HCT116 (cell line): ENCODE results near the gene CMIP. TPM values are rescaled to one million over a fixed set of nuclear protein-coding genes. Genes with fewer than 3 reads are reported as not detected.

ENCODE experiments used
- ATAC-seq: fragments of 200-7000 bp; cut with Tn5 transposase; 2 replicates; pipeline ENCODE4 v1.9.1; 2020; ENCODE audit warnings: mild to moderate bottlenecking, moderate library complexity
- BruUV-seq: library from RNA; stranded (reverse); fragments of 400-500 nt; replicated peaks from 2 replicates; lab custom pipeline; 2021; lab: Mats Ljungman, UMichigan
- CTCF ChIA-PET: fragments of 300-600 bp; sonication (Branson Sonifier 250); formaldehyde crosslinking; loops from one replicate; lab custom pipeline; 2021; ENCODE audit warnings: antibody characterized with exemption; lab: Charles Lee
- POLR2A ChIA-PET: fragments of 300-600, 350-600 bp; sonication (Branson Sonifier 250); formaldehyde crosslinking; loops from one replicate; lab custom pipeline; 2021; ENCODE audit warnings: antibody characterized with exemption; lab: Charles Lee
- RAD21 ChIA-PET, 2 experiments: fragments of 300-600 bp; sonication (Branson Sonifier 250); formaldehyde crosslinking; loops; one replicate each; lab custom pipeline; 2023; ENCODE audit warnings: low total read pairs in 2 of 2; ENCODE audit not compliant: uncharacterized antibody in 2 of 2, unreplicated experiment in 2 of 2, low non-redundant PET in 1 of 2; lab: Charles Lee
- DNase-seq: peaks from one replicate; pipeline ENCODE4 v3.0.0-alpha.2; 2010; ENCODE audit warnings: low read depth, low spot score
- H2AFZ ChIP-seq: fragments of 200-600 bp; shearing (Covaris generic), sonication (generic); 2 replicates; pipeline ENCODE4 v1.6.1; 2017; ENCODE audit warnings: low read depth, mixed run types, mixed read lengths, antibody characterized with exemption, low read length; ENCODE audit not compliant: poor library complexity, severe bottlenecking
- H3K27ac ChIP-seq: 2 replicates; pipeline ENCODE4 v1.5.1; 2012; ENCODE audit warnings: low read depth, low read length
- H3K27me3 ChIP-seq: fragments of 200-600 bp; sonication (generic); 2 replicates; pipeline ENCODE4 v1.6.1; 2016; ENCODE audit warnings: mixed run types, low read length, mixed read lengths; ENCODE audit not compliant: insufficient read depth
- H3K36me3 ChIP-seq, 2 experiments: fragments of 200-500 bp in 1 of 2; fragments of 200-600 bp in 1 of 2; sonication (Bioruptor generic) in 1 of 2; sonication (generic) in 1 of 2; 2 replicates each; pipeline versions ENCODE4 v1.5.1 to v1.6.1; 2014 to 2016; ENCODE audit warnings: low read length in 2 of 2, inconsistent platforms in 1 of 2, mixed read lengths in 1 of 2, mixed run types in 1 of 2; ENCODE audit not compliant: insufficient read depth in 2 of 2, control insufficient read depth in 1 of 2
- H3K4me1 ChIP-seq, 2 experiments: fragments of 200-600 bp in 1 of 2; sonication (generic) in 1 of 2; 2 replicates each; pipeline versions ENCODE4 v1.5.1 to v1.6.1; 2012 to 2017; ENCODE audit warnings: low read length in 2 of 2, inconsistent platforms in 1 of 2, mild to moderate bottlenecking in 1 of 2, mixed read lengths in 1 of 2, mixed run types in 1 of 2, moderate library complexity in 1 of 2; ENCODE audit not compliant: insufficient read depth in 2 of 2, control insufficient read depth in 1 of 2
- H3K4me2 ChIP-seq: fragments of 200-600 bp; sonication (generic); 2 replicates; pipeline ENCODE4 v1.6.1; 2017; ENCODE audit warnings: mixed run types, low read length, mixed read lengths
- H3K4me3 ChIP-seq, 2 experiments: fragments of 200-600 bp in 1 of 2; sonication (generic) in 1 of 2; replicated peaks in 1 of 2; 2 replicates each; pipeline ENCODE4 v1.5.1; 2011 to 2016; ENCODE audit warnings: low read length in 2 of 2, control low read depth in 1 of 2, low read depth in 1 of 2, mild to moderate bottlenecking in 1 of 2, mixed read lengths in 1 of 2, mixed run types in 1 of 2
- H3K79me2 ChIP-seq: fragments of 200-600 bp; sonication (generic); 2 replicates; pipeline ENCODE4 v1.6.1; 2017; ENCODE audit warnings: mild to moderate bottlenecking, mixed run types, low read length, moderate library complexity, mixed read lengths; ENCODE audit not compliant: insufficient read depth
- H3K9ac ChIP-seq: fragments of 200-600 bp; sonication (generic); 2 replicates; pipeline ENCODE4 v1.6.1; 2016; ENCODE audit warnings: low read length, mixed read lengths
- H3K9me2 ChIP-seq: fragments of 200-600 bp; sonication (generic), shearing (Covaris generic); 2 replicates; pipeline ENCODE4 v1.6.1; 2017; ENCODE audit warnings: mixed run types, mild to moderate bottlenecking, moderate library complexity; ENCODE audit not compliant: insufficient read depth
- H3K9me3 ChIP-seq, 2 experiments: fragments of 200-500 bp in 1 of 2; fragments of 200-600 bp in 1 of 2; sonication (Bioruptor generic) in 1 of 2; sonication (generic) in 1 of 2; 2 replicates each; pipeline ENCODE4 v1.6.1; 2014 to 2017; ENCODE audit warnings: low read length in 2 of 2, mixed read lengths in 2 of 2, inconsistent platforms in 1 of 2, low read depth in 1 of 2, mild to moderate bottlenecking in 1 of 2, mixed run types in 1 of 2, moderate library complexity in 1 of 2; ENCODE audit not compliant: control insufficient read depth in 1 of 2, insufficient read depth in 1 of 2
- H4K20me1 ChIP-seq: fragments of 200-600 bp; sonication (generic), shearing (Covaris generic); 2 replicates; pipeline ENCODE4 v1.6.1; 2017; ENCODE audit warnings: mixed run types, mild to moderate bottlenecking, moderate library complexity; ENCODE audit not compliant: insufficient read depth
- EGR1 ChIP-seq: IDR thresholded peaks from 2 replicates; pipeline ENCODE4 v1.6.1; 2012; ENCODE audit warnings: low read depth
- ELF1 ChIP-seq: IDR thresholded peaks from 2 replicates; pipeline ENCODE4 v1.6.1; 2012; ENCODE audit warnings: low read depth, borderline replicate concordance
- POLR2A ChIP-seq: IDR thresholded peaks from 2 replicates; pipeline ENCODE4 v1.7.0; 2011; ENCODE audit warnings: borderline replicate concordance; ENCODE audit not compliant: insufficient read depth, insufficient read length; ENCODE audit errors: extremely low read depth
- POLR2AphosphoS5 ChIP-seq: IDR thresholded peaks from 2 replicates; pipeline ENCODE4 v1.6.1; 2011; ENCODE audit warnings: mild to moderate bottlenecking, low read depth, low read length, moderate library complexity
- RAD21 ChIP-seq: IDR thresholded peaks from 2 replicates; pipeline ENCODE4 v1.6.1; 2012; ENCODE audit warnings: low read depth, mild to moderate bottlenecking
- REST ChIP-seq: IDR thresholded peaks from 2 replicates; pipeline ENCODE4 v1.6.1; 2012; ENCODE audit warnings: low read depth
- SIN3A ChIP-seq: IDR thresholded peaks from 2 replicates; pipeline ENCODE4 v1.6.1; 2012; ENCODE audit warnings: low read depth
- YY1 ChIP-seq: IDR thresholded peaks from 2 replicates; pipeline ENCODE4 v1.6.1; 2011; ENCODE audit warnings: low read length, low read depth, moderate library complexity, mild to moderate bottlenecking; ENCODE audit not compliant: insufficient replicate concordance; ENCODE audit errors: extremely low read depth
- ZNF274 ChIP-seq: fragments of 200-500 bp; sonication (Bioruptor generic); IDR thresholded peaks from 2 replicates; pipeline ENCODE4 v1.6.1; 2014; ENCODE audit warnings: mild to moderate bottlenecking, low read depth, low read length, inconsistent platforms
- intact Hi-C: fragments of 100-400 bp; cut with micrococcal nuclease; formaldehyde crosslinking; loops from 2 replicates; pipeline ENCODE4 v1.10.0; 2022
- total RNA-seq: library from RNA; stranded (reverse); gene quantifications from one replicate; pipeline ENCODE4 v1.2.1, GENCODE V29; 2021; ENCODE audit not compliant: unreplicated experiment
- TF ChIP-seq, protein P1 (sequence below): IDR thresholded peaks from 2 replicates; pipeline ENCODE4 v1.6.1; 2012
- TF ChIP-seq, protein P2 (sequence below): IDR thresholded peaks from 2 replicates; pipeline ENCODE4 v1.6.1; 2012
- TF ChIP-seq, protein P3 (sequence below): IDR thresholded peaks from 2 replicates; pipeline ENCODE4 v1.6.1; 2011; ENCODE audit warnings: mild to moderate bottlenecking, low read length, moderate library complexity; ENCODE audit not compliant: insufficient replicate concordance; ENCODE audit errors: extremely low read depth

Gene CMIP
- total RNA-seq, 1 experiment from 2014 or later = 64.6 TPM

GRCh38 chr16:81630635-81631031 is 186.0 kb downstream of the CMIP start:
- intact Hi-C loops = no loop called here
- H3K9ac ChIP-seq = peak overlapping the region; percentile 8; the same call in 1 of the 2 replicates
- RAD21 ChIA-PET = no interaction called here
- CTCF ChIA-PET = interaction anchor here (0.9 to 1.7 kb wide), 4 partner anchors 8 to 265 kb away, joined by 3 to 9 read pairs (median 3); no protein-coding TSS in a partner anchor
- BruUV-seq = no TSS peak
- ATAC-seq (no peak), DNase-seq (no peak)
- peaks cover 42% of the 10 kb centered on the region; the same call in 1 of the 2 replicates for H3K79me2 ChIP-seq
- H3K4me1 ChIP-seq = peaks cover 30 to 68% of the 10 kb centered on the region in 2 experiments
- H3K36me3 ChIP-seq = no peaks in the 10 kb centered on the region
- no peak overlapping the region for H3K4me3 ChIP-seq
- no peak overlapping the region for H2AFZ ChIP-seq
- no peak overlapping the region for H3K27ac ChIP-seq
- peaks cover 5% of the 10 kb centered on the region; the same call in 1 of the 2 replicates for H4K20me1 ChIP-seq
- no peaks in the 10 kb centered on the region for H3K27me3 ChIP-seq
- POLR2A ChIA-PET = no interaction called here
- H3K4me2 ChIP-seq = no peak overlapping the region
- no peaks in the 10 kb centered on the region for H3K9me3 ChIP-seq
- TF ChIP-seq, protein P1, sequence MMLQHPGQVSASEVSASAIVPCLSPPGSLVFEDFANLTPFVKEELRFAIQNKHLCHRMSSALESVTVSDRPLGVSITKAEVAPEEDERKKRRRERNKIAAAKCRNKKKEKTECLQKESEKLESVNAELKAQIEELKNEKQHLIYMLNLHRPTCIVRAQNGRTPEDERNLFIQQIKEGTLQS = no peak
- TF ChIP-seq SIN3A (no peak), REST (no peak), EGR1 (no peak), ELF1 (no peak), YY1 (no peak), POLR2A (no peak), ZNF274 (no peak), POLR2AphosphoS5 (no peak), RAD21 (no peak)
- TF ChIP-seq, protein P2, sequence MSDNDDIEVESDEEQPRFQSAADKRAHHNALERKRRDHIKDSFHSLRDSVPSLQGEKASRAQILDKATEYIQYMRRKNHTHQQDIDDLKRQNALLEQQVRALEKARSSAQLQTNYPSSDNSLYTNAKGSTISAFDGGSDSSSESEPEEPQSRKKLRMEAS = no peak
- TF ChIP-seq, protein P3, sequence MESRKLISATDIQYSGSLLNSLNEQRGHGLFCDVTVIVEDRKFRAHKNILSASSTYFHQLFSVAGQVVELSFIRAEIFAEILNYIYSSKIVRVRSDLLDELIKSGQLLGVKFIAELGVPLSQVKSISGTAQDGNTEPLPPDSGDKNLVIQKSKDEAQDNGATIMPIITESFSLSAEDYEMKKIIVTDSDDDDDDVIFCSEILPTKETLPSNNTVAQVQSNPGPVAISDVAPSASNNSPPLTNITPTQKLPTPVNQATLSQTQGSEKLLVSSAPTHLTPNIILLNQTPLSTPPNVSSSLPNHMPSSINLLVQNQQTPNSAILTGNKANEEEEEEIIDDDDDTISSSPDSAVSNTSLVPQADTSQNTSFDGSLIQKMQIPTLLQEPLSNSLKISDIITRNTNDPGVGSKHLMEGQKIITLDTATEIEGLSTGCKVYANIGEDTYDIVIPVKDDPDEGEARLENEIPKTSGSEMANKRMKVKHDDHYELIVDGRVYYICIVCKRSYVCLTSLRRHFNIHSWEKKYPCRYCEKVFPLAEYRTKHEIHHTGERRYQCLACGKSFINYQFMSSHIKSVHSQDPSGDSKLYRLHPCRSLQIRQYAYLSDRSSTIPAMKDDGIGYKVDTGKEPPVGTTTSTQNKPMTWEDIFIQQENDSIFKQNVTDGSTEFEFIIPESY = no peak
- no peaks in the 10 kb centered on the region for H3K9me2 ChIP-seq
